HL-60/S4 treated with phorbol 12-myristate 13-acetate at 8.2 ng/mL for 4 days and 3 days (cell line): ENCODE results near the gene SORBS2.

ENCODE experiments used
- in situ Hi-C: fragments of 300-500 bp; cut with MboI; formaldehyde crosslinking; loops from 2 replicates; pipeline ENCODE4 v1.15.0; 2022; ENCODE audit warnings: low sequenced_read_pairs

Gene SORBS2

DNA sequence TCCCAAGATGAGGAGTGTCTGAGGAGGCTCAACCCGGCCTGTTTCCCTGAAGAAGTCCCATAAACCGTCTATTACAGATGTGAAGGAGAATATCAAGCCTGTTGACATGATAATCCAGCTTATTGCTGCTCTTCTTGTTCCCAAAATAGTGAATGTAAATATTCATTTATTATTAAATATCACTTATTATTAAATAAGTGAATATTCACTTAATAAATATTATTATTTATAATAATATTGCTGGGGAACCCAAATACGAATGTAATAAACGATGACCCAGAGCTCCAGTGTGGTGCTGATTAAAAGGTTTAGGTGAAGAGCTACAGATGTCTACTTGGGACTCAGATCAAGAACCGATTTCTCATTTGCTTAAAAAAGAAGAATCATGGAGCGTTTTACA lies 23.8 kb upstream of the SORBS2 start:
- in situ Hi-C loops: no loop called here

DNA sequence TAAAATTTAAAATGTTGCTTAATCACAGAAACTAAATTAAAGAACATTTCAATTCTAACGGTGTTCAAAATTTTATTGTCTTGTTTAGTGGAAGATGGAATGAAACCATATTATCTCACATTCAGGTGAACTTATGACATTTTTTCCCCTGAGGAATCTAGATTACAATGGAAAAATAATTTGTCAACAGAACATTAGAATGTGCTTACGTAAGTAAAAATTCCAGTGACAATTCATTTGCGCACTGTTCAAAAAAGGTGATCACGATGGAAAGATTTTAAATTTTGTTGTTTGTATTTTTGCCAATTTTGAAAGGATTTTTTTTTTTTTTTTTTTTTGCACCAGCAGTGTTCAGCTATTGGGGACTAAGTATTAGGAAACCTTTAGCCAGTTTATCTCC lies 23.3 kb upstream of the SORBS2 start:
- in situ Hi-C loops: no loop called here

DNA sequence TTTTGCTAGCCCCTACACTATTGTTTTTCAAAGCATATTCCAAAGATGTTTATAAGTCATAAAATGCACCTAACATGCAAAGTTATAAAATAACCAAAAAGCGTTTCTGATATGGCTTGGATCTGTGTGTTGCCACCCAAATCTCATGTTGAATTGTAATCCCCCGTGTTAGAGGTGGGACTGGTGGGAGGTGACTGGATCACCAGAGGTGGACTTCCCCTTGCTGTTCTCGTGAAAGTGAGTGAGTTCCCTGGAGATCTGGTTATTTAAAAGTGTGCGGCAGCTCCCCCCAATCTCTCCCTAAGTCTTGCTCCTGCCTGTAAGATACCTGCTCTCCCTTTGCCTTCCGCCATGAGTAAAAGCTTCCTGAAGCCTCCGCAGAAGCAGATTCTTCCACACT lies 22.8 kb upstream of the SORBS2 start:
- in situ Hi-C loops: no loop called here

DNA sequence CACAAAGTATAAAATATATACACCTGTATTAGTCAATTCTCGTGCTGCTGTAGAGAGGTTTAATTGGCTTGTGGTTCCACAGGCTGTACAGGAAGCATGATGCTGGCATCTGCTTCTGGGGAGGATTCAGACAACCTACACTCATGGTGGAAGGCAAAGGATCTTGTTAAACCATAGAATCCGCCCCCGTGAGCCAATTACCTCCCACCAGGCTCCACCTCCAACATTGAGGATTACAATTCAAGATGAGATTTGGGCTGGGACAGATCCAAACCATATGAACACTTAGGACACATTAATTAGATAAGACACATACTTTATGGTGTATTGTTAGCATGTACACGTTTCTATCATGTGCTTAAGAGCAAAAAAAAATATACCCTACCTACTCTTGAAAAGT lies 22.1 kb upstream of the SORBS2 start:
- in situ Hi-C loops: no loop called here

DNA sequence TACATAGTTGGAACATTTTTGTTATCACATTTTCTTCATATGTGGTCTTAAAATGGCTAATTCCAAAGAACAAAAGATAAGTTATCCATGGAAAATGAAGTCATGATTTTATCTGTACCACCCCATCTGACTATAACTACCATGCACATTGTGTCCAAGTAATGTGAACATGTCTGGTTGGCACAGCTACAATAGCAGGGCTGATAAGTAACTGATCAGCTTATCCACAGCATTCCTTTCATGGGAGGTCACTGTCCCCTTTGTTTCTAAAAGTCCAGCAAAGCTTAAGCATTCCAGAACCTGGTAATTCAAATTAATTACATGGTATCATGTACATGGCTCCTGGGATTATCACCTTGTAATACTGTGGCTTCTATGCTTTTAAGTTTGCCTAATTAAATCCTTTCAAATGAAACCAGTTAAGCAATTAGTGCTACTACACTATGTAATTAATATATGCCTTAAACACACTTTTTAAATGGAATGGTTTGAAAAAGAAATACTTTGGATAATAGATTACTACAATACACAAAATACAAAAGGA lies 21.1 kb upstream of the SORBS2 start:
- in situ Hi-C loops: no loop called here

DNA sequence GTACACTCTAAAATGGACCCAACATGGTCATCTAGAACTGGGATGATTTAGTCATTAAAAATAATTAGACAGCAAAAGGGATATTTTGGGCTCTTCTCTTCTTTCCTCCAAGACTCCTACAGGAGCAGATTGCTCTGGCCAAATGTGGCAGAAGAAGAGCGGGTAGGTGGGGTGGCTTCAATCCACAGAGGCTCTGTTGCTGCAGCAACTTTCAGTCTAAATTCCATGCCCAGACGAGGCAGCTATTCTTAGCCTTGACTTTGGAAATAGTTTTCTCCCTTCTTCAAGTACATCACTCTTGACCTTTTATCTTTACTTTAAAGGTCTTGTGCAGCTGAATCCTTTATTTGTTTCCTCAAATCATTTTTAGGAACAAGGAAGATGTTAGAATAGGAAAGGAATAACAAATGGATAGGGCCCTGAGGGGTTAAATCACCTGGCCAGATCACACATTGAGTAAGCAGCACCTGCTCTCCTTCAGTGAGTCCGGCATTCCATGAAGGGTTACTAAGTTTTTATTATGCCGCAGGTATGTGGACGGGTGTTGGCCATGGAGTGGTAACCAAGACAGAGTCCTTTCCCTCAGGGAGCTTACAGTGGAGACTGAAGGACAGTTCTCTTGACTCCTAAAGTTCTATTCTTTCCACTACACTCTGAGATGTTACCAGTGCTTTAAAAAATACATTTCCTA lies 19.3 kb upstream of the SORBS2 start:
- in situ Hi-C loops: no loop called here

DNA sequence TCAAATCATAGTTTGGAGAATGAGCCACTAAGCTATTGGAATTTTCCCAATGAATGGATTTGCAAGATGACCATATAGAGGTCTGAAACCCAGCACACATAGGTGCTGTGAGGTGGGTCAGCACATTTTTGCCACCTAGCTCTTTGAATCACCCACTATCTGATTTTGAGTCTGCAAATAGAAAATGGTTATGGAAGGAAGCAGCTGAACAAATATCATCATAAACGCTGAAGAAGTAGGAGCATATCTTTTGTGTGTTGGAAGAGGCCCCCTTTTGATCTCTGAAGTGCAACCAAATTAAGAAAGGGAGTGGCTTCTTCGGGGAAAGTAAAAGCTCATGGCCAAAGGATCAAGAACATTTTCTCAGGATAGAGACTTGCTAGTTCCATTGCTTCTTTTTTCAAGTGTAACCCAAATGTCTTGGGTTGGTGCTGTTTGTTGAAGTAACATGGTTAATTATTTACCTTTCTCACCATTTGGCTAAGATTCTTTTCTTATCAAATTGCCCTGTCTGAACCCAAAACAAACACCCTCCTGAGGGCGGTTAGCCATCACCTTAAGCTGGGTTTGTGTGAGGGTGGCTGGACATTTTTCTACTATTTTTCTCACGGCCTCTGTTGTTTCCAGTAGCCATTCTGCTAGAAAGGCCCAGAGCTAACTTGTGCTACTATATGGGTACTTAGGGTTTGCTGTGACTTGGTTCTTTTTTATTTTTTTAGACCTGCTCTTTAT lies 18.4 kb upstream of the SORBS2 start:
- in situ Hi-C loops: no loop called here

DNA sequence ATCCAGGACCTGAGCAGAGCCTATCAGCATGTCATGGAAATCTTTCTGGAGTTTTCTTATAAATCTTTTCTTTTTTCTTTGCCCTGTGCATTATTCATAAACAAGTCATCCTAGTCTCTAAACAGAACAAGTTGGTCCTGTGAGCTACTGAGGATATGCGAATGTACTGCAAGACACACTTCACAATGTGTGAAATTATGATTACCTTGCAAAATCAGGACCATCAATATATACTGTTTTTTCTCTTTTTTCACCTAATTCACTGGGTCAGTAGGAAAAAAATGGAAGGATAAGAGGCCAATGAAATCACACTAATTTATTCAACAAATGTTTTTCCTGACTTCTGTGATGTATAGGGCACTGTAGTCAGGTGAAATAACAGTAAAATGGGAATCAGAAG lies 14.4 kb upstream of the SORBS2 start:
- in situ Hi-C loops: no loop called here

DNA sequence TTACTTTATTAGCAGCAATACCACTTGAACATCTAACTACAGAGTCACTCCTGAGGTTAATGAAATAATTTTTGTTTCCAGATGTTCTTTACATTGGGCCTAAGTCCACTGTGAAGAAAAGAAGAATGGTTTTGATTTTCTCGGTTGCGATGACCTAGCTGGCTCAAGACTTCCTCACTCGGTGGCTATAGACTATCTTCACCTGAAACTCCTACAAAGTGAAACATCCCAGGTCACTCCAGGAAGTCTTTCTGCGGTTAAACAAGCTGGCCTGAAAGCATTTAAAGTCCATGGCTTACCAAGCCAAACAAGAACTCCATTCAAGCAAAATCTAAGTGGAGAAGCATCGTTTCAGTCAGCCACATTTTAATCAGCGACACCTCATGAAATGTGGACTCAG lies 13.7 kb upstream of the SORBS2 start:
- in situ Hi-C loops: no loop called here

DNA sequence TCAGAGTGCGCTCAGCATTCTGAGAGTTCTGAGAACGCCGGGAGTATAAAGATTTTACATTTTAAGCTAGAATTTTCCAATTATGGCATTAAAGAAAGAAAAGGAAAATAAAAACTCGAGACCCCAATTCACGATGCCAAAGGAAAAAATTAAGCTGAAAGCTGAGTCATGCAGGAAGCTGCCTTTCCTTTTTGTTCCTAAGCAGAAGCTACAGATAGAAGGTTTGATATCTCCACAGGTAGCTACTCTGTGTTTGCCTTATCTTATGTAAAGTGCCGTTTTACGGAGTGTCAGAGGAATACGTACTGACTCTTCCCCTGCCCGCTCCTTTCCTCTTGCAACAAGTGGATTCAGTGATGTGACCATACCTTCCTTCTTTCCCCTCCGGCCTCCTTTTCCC lies 10.8 kb upstream of the SORBS2 start:
- in situ Hi-C loops: no loop called here

DNA sequence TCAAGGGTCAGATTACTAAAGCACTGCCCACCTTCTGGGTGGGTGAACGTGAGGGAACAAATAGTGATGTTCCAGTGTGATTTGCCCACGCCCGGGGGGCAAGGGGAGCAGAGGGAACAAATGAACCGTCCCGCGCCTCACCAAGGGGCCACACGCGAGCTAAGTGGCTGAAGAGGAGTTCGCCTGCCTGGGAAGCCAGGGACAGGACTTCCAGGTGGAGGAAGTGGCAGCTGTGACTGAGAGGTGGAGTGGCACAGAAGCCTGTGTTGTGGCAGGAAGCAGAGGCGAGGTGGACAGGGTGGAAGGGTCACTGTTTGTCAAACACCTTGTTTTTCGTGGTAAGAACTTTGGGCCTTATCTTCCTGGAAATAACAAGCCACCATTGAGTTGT lies 9.0 kb upstream of the SORBS2 start:
- in situ Hi-C loops: no loop called here

DNA sequence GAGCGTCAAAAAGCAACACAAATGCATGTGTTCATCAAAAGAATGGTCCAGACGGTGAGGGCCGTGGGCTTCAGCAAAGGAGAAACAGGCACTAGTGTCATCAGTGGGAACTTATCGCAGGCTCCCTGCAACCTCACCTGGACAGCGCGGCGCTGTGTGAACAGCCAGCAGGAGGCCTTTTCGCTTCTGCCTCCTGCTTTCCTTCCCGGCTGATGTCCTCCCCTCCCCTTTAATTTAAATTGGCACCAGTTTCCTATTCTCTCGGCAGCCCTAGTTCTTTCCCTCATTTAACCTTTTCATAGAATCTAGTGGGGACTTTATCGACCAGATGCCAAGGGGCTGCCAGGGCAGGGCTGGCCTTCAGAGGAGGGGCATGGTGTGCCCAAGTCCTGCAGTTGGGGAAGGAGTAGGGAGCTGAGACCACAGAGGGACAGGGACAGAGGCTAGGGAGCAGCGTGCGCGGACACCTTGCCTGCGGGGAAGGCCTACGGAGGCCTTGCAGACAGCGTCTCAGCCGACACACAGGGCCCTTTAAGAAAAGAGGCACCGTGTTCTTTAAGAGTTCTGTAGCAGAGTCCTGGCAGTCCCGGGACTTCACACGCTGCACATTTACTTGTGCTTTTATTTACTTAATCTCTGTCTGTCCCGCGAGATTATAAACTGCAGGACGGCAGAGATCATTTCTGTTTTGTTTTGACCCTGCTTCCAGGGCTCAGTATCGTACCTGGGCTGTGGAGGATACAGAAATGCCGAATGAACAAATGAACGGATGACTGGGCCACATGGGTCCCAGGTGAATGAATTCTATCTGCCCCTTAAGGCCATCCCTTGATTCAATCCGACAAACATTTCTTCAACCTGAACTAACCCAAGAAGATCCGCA lies 8.4 kb upstream of the SORBS2 start:
- in situ Hi-C loops: no loop called here

DNA sequence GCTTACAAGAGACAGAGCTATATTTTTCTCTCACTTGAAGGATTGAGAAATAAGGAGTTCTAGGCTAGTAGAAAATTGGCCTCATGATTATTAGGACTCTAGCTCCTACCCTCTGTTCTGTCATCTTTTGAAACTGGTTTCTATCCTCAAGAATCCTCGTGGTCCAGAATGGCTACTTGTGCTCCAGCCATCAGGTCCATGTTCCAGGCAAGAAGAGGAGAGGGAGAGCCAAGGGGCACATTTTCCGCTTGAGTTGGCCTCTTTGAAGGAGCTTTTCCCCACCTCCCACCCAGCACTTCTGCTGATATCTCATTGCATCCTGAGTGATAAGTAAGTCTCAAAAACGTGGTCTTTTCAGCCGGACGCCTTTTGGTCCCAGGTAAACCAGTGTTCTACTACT lies 7.2 kb upstream of the SORBS2 start:
- in situ Hi-C loops: no loop called here

DNA sequence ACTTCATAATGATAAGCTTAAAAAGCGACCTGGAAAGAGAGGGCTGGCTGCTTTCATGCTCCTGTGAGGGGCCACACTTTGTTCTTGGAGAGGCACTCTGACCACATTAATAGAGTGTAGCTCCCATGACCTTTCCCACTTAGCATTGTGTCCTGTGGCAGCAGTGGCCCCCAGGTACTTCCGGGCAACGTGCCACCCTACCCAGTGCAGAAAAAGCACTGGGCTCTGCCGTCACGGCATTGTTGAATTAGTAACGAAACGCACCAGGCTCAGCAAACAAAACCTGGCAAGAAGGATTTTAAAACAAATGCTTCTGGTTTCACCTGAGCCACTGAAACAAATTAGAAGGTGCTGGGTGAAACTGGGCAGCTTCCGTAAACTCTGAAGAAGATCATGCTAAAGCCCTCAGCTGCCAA lies 5.4 kb upstream of the SORBS2 start:
- in situ Hi-C loops: no loop called here

DNA sequence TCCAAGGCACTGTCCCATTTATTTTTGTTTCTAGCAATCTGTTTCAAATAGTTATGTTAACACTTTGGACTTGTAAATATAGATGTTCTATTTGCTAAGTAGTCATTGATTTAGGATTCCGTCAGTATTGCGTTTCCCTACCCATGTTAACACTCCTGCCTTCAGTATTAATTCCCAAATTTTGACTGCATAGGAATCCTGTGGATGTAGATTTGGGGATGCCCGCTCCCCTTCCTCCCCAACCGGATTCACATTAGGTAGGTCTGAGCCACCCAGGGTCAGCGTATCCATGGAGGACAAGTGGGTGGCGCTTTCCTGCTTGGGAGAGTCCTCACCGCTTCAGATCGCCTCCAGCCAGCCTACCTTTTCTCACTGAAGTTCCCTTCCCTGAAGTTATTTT lies 1.1 kb upstream of the SORBS2 start:
- in situ Hi-C loops: no loop called here

DNA sequence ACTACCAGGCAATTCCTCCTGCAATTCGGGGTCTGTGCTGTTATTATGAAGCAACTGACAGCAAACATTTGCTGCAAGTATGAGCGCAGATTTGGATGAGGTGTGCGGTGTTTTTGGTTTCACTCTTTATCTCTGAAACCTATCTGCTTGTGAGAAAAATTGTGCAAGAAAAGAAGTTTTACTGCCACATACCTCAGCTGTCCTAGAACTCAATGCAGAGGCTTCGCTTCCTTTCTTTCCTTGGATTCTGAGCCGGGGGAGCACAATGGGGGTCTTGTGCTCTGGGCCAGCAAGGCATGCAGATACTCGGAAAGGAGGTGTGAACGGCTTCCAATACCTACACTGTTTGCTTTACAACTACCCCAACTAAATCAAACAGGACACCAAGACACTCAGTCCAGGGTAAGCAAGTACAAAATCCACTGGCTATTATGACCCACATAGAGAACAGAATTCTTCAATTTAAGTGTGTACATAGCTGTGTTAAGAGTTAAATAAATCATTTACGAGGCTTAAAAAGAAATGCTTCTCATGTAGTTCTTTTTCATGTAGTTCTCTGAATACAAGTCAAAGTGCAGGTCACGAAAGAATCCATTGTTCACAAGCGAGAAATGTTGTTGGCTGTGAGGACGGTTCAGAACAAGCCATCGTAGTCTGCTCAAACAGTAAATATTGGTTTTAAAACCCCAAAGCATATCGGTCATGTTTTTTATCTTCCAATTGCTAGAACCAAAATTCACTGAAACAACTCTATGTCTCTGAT lies 1.1 kb downstream of the SORBS2 start:
- in situ Hi-C loops: no loop called here

DNA sequence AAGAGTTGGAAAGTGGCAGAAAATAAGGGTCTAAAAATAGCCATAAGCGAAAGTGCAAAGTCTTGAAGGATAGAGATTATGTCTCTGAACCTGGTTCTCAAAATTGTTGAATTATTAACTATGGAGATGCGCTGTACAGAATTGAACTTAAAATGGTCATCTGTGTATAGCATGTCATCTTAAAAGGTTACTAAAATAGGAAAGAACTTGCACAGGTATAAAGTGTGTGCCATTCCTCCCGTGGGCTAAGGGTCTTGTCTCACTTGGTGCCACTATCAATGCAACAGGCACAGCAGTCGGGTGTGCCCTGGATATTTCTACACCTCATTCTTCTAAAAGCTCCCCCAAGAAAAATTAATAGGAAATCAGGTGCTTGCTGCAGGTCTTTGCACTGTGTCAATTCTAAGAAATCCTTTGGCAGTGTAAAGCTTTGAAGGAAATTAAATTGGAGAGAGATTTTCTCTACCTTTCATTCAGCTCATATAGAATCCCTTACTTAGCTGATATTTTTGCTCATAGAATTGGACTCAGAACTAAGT lies 2.4 kb downstream of the SORBS2 start:
- in situ Hi-C loops: no loop called here

DNA sequence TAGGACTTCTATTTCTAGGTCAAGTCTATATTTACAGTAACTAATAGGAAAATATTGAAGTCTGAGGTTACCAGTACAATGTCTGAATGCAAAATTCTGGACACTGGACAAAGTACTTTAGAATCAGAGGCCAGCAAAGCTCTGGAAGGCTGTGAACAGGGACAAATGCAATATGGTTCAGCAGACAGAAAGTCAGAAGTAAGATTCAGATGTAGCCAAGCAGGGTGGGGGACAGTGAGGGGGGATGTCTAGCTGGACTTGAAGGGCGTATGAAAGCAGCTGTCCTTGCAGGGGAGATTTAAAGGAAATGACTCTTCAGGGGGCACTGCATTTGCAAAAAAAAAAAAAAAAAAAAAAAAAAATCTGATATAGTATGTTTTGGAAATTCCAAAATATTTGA lies 2.9 kb downstream of the SORBS2 start:
- in situ Hi-C loops: no loop called here

DNA sequence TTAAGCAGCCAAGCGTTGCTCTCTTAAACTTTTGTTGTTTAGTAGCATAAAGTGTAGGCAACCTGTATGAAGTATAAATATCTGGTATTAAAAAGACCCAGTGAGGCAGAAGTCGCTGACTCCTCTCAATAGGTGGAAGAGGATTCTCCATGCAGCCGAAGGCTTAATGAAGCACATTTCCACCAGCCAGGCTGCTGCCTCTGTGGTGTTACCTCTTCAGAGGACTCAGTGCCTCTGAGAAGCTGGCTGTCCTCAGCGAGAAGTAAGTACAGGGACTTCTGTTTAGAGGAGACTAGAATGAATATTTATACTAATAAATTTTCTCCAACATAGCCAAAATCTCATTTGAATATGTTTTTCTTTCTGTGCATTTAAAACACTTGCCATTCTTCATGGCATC lies 6.0 kb downstream of the SORBS2 start:
- in situ Hi-C loops: no loop called here

DNA sequence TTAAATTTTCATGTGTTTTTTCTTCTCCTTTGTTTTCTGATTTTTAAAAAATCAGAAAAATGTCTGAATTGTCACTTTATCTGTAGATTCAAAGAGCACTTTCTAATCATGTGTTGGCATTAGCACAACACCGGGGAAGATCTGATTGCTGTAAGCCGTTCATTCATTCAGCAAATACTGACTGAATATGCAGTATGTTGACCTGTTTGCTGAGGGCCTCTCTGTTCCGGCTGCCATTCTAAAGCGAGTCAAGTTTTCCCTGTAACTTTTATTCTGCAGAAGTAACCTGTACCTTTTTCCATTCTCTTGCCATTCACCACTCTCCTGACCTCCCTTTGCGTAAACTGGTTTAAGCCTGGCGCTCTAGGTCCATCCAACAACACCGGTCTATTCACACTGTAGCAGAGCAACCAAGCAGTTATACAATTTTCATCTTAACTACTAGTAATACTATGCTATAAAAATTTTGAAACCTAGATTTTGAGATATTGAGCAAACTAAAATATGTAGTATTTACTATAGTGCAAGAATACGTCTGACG lies 6.7 kb downstream of the SORBS2 start:
- in situ Hi-C loops: no loop called here
